AG04450 (cell line): ENCODE data around the gene ALOX15. TPM values are rescaled to one million over a fixed set of nuclear protein-coding genes. Genes with fewer than 3 reads are reported as not detected.
"Not testable (repeated sequence)": the region's sequence is repeated elsewhere in the genome, so short reads cannot be mapped to it uniquely, and the experiment has no call there.

ENCODE experiments used
- CTCF ChIA-PET: fragments of 300-600, 350-600 bp; formaldehyde crosslinking; extraction: SDS; loops from one replicate; lab custom pipeline; 2022; ENCODE audit warnings: antibody characterized with exemption, inconsistent platforms; lab: Charles Lee
- POLR2A ChIA-PET: fragments of 350-600 bp; formaldehyde crosslinking; extraction: SDS; loops from one replicate; lab custom pipeline; 2021; ENCODE audit warnings: antibody characterized with exemption, inconsistent platforms; lab: Yijun Ruan, JAX
- DNase-seq: peaks from one replicate; pipeline ENCODE4 v3.0.0-alpha.2; 2011; ENCODE audit warnings: low read depth, low spot score
- H3K27ac ChIP-seq: one replicate; pipeline ENCODE4 v1.5.1; 2012; ENCODE audit warnings: low read depth, low read length, control low read depth
- H3K27me3 ChIP-seq: one replicate; pipeline ENCODE4 v1.6.0; 2012; ENCODE audit warnings: low read length; ENCODE audit not compliant: control insufficient read depth, insufficient read depth
- H3K4me3 ChIP-seq: 2 replicates; pipeline ENCODE4 v1.5.1; 2011; ENCODE audit warnings: mild to moderate bottlenecking, low read depth, low read length, control low read depth
- H3K9me3 ChIP-seq: 2 replicates; pipeline ENCODE4 v1.5.1; 2012; ENCODE audit warnings: low read length; ENCODE audit not compliant: control insufficient read depth, insufficient read depth
- CTCF ChIP-seq: IDR thresholded peaks from 2 replicates; pipeline ENCODE4 v1.5.1; 2011; ENCODE audit warnings: low read depth, low read length, control low read depth, inconsistent platforms
- polyA plus RNA-seq: library from polyadenylated mRNA; depleted of rRNA; stranded (reverse); fragments of >200 nt; gene quantifications from 2 replicates; pipeline ENCODE4 v1.2.3, GENCODE V29; 2011

The ALOX15 gene
- polyA plus RNA-seq, 1 experiment, result not detected

- H3K27me3 ChIP-seq, result peaks cover 49% of the 10 kb centered on the region
- H3K4me3 ChIP-seq, result no peak overlapping the region
- ChIA-PET POLR2A (no interaction called here), CTCF (interaction anchor here (2.6 kb wide), 1 partner anchor 28 kb away, joined by 12 read pairs; no protein-coding TSS in a partner anchor)
- TF ChIP-seq CTCF, result no peak
- H3K9me3 ChIP-seq, result no peaks in the 10 kb centered on the region; the same call in 1 of the 2 replicates
- no peak overlapping the region for H3K27ac ChIP-seq
- no peak for DNase-seq
Measured at GRCh38 chr17:4594406-4594805, 47.1 kb downstream of the ALOX15 start.

- no peak for DNase-seq
- peaks cover 48% of the 10 kb centered on the region for H3K27me3 ChIP-seq
- TF ChIP-seq CTCF, result no peak
- ChIA-PET POLR2A (no interaction called here), CTCF (interaction anchor here (0.5 to 2.6 kb wide), 2 partner anchors 26 to 395 kb away, joined by 3 to 12 read pairs; no protein-coding TSS in a partner anchor)
- H3K4me3 ChIP-seq, result no peak overlapping the region
- H3K9me3 ChIP-seq, result no peaks in the 10 kb centered on the region
- no peak overlapping the region for H3K27ac ChIP-seq
Measured at GRCh38 chr17:4593021-4593421, 48.5 kb downstream of the ALOX15 start.

- ChIA-PET POLR2A (no interaction called here), CTCF (interaction anchor here (2.6 kb wide), 1 partner anchor 26 kb away, joined by 12 read pairs; no protein-coding TSS in a partner anchor)
- Histone ChIP-seq H3K27ac (no peak overlapping the region), H3K9me3 (no peaks in the 10 kb centered on the region), H3K4me3 (no peak overlapping the region), H3K27me3 (peaks cover 46% of the 10 kb centered on the region)
- no peak for DNase-seq
- no peak for TF ChIP-seq CTCF
Measured at GRCh38 chr17:4592240-4593005, 49.1 kb downstream of the ALOX15 start.

GRCh38 chr17:4591529-4591928 lies 49.9 kb downstream of the ALOX15 start:
- no peak for TF ChIP-seq CTCF

GRCh38 chr17:4590981-4591453 lies 50.5 kb downstream of the ALOX15 start:
- ChIA-PET POLR2A (no interaction called here), CTCF (interaction anchor here (0.7 to 1.2 kb wide), 3 partner anchors 22 to 25 kb away, joined by 3 to 5 read pairs (median 3); no protein-coding TSS in a partner anchor)
- Histone ChIP-seq H3K27ac (no peak overlapping the region), H3K9me3 (no peaks in the 10 kb centered on the region), H3K27me3 (peaks cover 53% of the 10 kb centered on the region), H3K4me3 (no peak overlapping the region)
- no peak for DNase-seq
- TF ChIP-seq CTCF, result no peak

More at GRCh38 chr17:4591529-4591928, 49.9 kb downstream of the ALOX15 start:
- ChIA-PET POLR2A (no interaction called here), CTCF (interaction anchor here (0.7 to 1.2 kb wide), 3 partner anchors 23 to 25 kb away, joined by 3 to 5 read pairs (median 3); no protein-coding TSS in a partner anchor)
- Histone ChIP-seq H3K9me3 (no peaks in the 10 kb centered on the region), H3K4me3 (no peak overlapping the region), H3K27me3 (peaks cover 50% of the 10 kb centered on the region), H3K27ac (no peak overlapping the region)
- DNase-seq, result no peak

GRCh38 chr17:4590042-4590441 lies 51.4 kb downstream of the ALOX15 start:
- CTCF ChIA-PET, result interaction anchor here (1.3 kb wide), 1 partner anchor 25 kb away, joined by 3 read pairs; no protein-coding TSS in a partner anchor
- DNase-seq, H3K4me3 ChIP-seq, POLR2A ChIA-PET, H3K9me3 ChIP-seq, H3K27ac ChIP-seq: not testable (repeated sequence)
- peaks cover 57% of the 10 kb centered on the region for H3K27me3 ChIP-seq
